Endothelial cell of umbilical vein (primary cell): ENCODE measurements around the gene RFX7. TPM values are rescaled to one million over a fixed set of nuclear protein-coding genes. Genes with fewer than 3 reads are reported as not detected.

Experiments used
- BruUV-seq: library from RNA; stranded (reverse); fragments of 400-500 nt; replicated peaks from 2 replicates; lab custom pipeline; 2021; lab: Mats Ljungman, UMichigan
- CTCF ChIA-PET: fragments of 300-600, 350-600 bp; sonication (Branson Sonifier 250); formaldehyde crosslinking; loops from one replicate; lab custom pipeline; 2021; ENCODE audit warnings: antibody characterized with exemption, inconsistent platforms; lab: Charles Lee
- POLR2A ChIA-PET: fragments of 300-600, 350-600 bp; sonication (Branson Sonifier 250); formaldehyde crosslinking; loops from one replicate; lab custom pipeline; 2021; ENCODE audit warnings: antibody characterized with exemption, inconsistent platforms; lab: Charles Lee
- DNase-seq: peaks from one replicate; pipeline ENCODE4 v3.0.0-alpha.2; 2011; ENCODE audit warnings: low read depth, low spot score
- FAIRE-seq: peaks from 2 replicates; lab custom pipeline; 2011; peaks lifted over from hg19 to GRCh38; lab: Jason Lieb, UNC
- H2AFZ ChIP-seq: 2 replicates; pipeline ENCODE4 v1.6.0; 2012; ENCODE audit warnings: low read depth, low read length, control low read depth, inconsistent platforms
- H3K27ac ChIP-seq: 2 replicates; pipeline ENCODE4 v1.5.1; 2011; ENCODE audit warnings: low read depth, mild to moderate bottlenecking, control low read depth, low read length, moderate library complexity; ENCODE audit not compliant: insufficient read depth
- H3K27me3 ChIP-seq, 2 experiments: 2 replicates each; pipeline versions ENCODE4 v1.6.0 to v1.6.1; 2011; ENCODE audit warnings: low read length in 2 of 2, mixed read lengths in 1 of 2; ENCODE audit not compliant: control insufficient read depth in 2 of 2, insufficient read depth in 2 of 2
- H3K36me3 ChIP-seq, 2 experiments: 2 replicates in 1 of 2; 3 replicates in 1 of 2; pipeline ENCODE4 v1.5.1; 2011; ENCODE audit warnings: low read length in 2 of 2, mild to moderate bottlenecking in 1 of 2, moderate library complexity in 1 of 2; ENCODE audit not compliant: control insufficient read depth in 2 of 2, insufficient read depth in 2 of 2; ENCODE audit errors: extremely low read depth in 1 of 2
- H3K4me1 ChIP-seq: 3 replicates; pipeline ENCODE4 v1.5.1; 2011; ENCODE audit warnings: mild to moderate bottlenecking, low read length; ENCODE audit not compliant: control insufficient read depth, insufficient read depth; ENCODE audit errors: extremely low read depth
- H3K4me2 ChIP-seq: 2 replicates; pipeline ENCODE4 v1.6.1; 2011; ENCODE audit warnings: low read length, control low read depth, mixed read lengths; ENCODE audit not compliant: insufficient read depth
- H3K4me3 ChIP-seq, 3 experiments: fragments of 200-600 bp in 1 of 3; sonication (generic), shearing (Covaris generic) in 1 of 3; replicated peaks in 1 of 3; 2 replicates each; pipeline ENCODE4 v1.5.1; 2011 to 2016; ENCODE audit warnings: control low read depth in 3 of 3, low read length in 3 of 3, mild to moderate bottlenecking in 2 of 3, inconsistent platforms in 1 of 3, low read depth in 1 of 3, moderate library complexity in 1 of 3; ENCODE audit not compliant: insufficient read depth in 1 of 3
- H3K79me2 ChIP-seq: 2 replicates; pipeline ENCODE4 v1.6.0; 2012; ENCODE audit warnings: low read length, inconsistent platforms; ENCODE audit not compliant: control insufficient read depth, insufficient read depth
- H3K9ac ChIP-seq: replicated peaks from 2 replicates; pipeline ENCODE3; 2011; ENCODE audit warnings: low read length, control low read depth; ENCODE audit not compliant: insufficient read depth; ENCODE audit errors: extremely low read depth
- H3K9me1 ChIP-seq: replicated peaks from 3 replicates; pipeline ENCODE4 v1.6.0; 2011; ENCODE audit warnings: mild to moderate bottlenecking, low read length; ENCODE audit not compliant: control insufficient read depth, insufficient read depth; ENCODE audit errors: extremely low read depth
- H3K9me3 ChIP-seq: replicated peaks from 2 replicates; pipeline ENCODE4 v1.5.1; 2012; ENCODE audit warnings: low read length, inconsistent platforms; ENCODE audit not compliant: control insufficient read depth, insufficient read depth
- H4K20me1 ChIP-seq: replicated peaks from 2 replicates; pipeline ENCODE3; 2011; ENCODE audit warnings: mild to moderate bottlenecking, low read length; ENCODE audit not compliant: control insufficient read depth, insufficient read depth; ENCODE audit errors: extremely low read depth
- EZH2 ChIP-seq: IDR thresholded peaks from 2 replicates; pipeline ENCODE4 v1.6.1; 2012; ENCODE audit warnings: borderline replicate concordance, low read depth, mild to moderate bottlenecking, moderate library complexity, low read length, inconsistent platforms; ENCODE audit not compliant: severe bottlenecking
- FOS ChIP-seq: IDR thresholded peaks from 2 replicates; pipeline ENCODE4 v1.6.1; 2011; ENCODE audit warnings: mild to moderate bottlenecking, low read length, moderate library complexity, borderline replicate concordance; ENCODE audit not compliant: insufficient read depth
- GATA2 ChIP-seq: IDR thresholded peaks from 2 replicates; pipeline ENCODE4 v1.7.0; 2011; ENCODE audit warnings: low read depth, mild to moderate bottlenecking, moderate library complexity, mixed read lengths, low read length; ENCODE audit not compliant: insufficient read length, insufficient read depth
- JUN ChIP-seq: IDR thresholded peaks from 2 replicates; pipeline ENCODE4 v1.6.1; 2011; ENCODE audit warnings: borderline replicate concordance, low read depth; ENCODE audit not compliant: insufficient read length, insufficient read depth
- MYC ChIP-seq: IDR thresholded peaks from one replicate; pipeline ENCODE4 v1.6.1; 2011; ENCODE audit warnings: mild to moderate bottlenecking, low read depth, low read length
- POLR2A ChIP-seq: IDR thresholded peaks from 2 replicates; pipeline ENCODE4 v1.6.1; 2012; ENCODE audit warnings: low read depth, mild to moderate bottlenecking, control low read depth, low read length
- POLR2AphosphoS5 ChIP-seq: IDR thresholded peaks from 2 replicates; pipeline ENCODE4 v1.6.1; 2012; ENCODE audit warnings: low read depth, mild to moderate bottlenecking, control low read depth, low read length, moderate library complexity; ENCODE audit not compliant: insufficient read depth
- dilution Hi-C: fragments of 300-500 bp; cut with MboI; formaldehyde crosslinking; loops from one replicate; pipeline ENCODE4 v1.15.0; 2019; ENCODE audit warnings: low sequenced_read_pairs; ENCODE audit not compliant: extremely low pct_ligation_motif_present
- intact Hi-C: fragments of 100-400 bp; cut with micrococcal nuclease; formaldehyde crosslinking; loops from one replicate; pipeline ENCODE4 v1.10.0; 2022
- polyA plus RNA-seq, 4 experiments: library from polyadenylated mRNA; depleted of rRNA in 3 of 4; stranded (reverse) in 3 of 4; unstranded in 1 of 4; fragments of >200 nt; gene quantifications; 2 replicates each; pipeline versions ENCODE4 v1.2.1 to v1.2.3, GENCODE V29; 2011 to 2012; ENCODE audit warnings: missing spikeins in 1 of 4
- total RNA-seq: library from RNA; stranded (reverse); gene quantifications from 2 replicates; pipeline ENCODE4 v1.2.3, GENCODE V29; 2021
- TF ChIP-seq, protein P1 (sequence below): IDR thresholded peaks from 2 replicates; pipeline ENCODE4 v1.6.1; 2011; ENCODE audit not compliant: insufficient read depth, insufficient read length
- TF ChIP-seq, protein P2 (sequence below), 2 donors: IDR thresholded peaks; 1 replicate in 1 of 2; 2 replicates in 1 of 2; pipeline ENCODE4 v1.5.1; 2011; ENCODE audit warnings: low read length in 2 of 2, mild to moderate bottlenecking in 2 of 2, moderate library complexity in 2 of 2, control low read depth in 1 of 2, inconsistent platforms in 1 of 2, low read depth in 1 of 2; ENCODE audit not compliant: insufficient read depth in 1 of 2; ENCODE audit errors: extremely low read depth in 1 of 2

Gene RFX7
- total and polyA plus RNA-seq, 2 donors (not counting 3 experiments of a cell fraction or from before 2014, with no cell fraction given): 6.3 to 23.0 TPM

DNA sequence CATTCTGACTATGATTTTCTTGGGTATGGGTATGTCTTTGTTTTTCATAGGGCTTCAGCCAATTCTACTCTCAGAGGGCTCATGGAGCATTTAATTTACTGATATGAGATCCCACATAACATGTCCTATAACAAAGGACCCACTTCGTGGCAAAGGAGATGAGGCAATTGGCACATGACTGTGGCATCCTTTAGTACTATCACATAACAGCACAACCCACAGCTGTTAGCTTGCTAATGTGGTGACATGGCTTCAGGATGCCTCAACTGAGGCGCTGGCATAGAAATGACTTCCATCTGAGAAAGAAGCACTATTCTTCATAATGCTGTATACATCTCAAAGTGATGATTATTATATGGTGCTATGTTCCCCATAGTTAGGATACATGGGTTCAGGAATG is 48.1 kb upstream of the RFX7 start:
- POLR2A ChIA-PET: no interaction called here
- Histone ChIP-seq H3K27ac (no peak overlapping the region), H3K36me3 (no peaks in the 10 kb centered on the region), H3K4me3 (no peak overlapping the region), H3K4me2 (no peak overlapping the region), H2AFZ (no peak overlapping the region), H3K79me2 (no peaks in the 10 kb centered on the region), H3K9me1 (no peaks in the 10 kb centered on the region), H4K20me1 (no peaks in the 10 kb centered on the region), H3K4me1 (no peaks in the 10 kb centered on the region), H3K9me3 (no peaks in the 10 kb centered on the region), H3K27me3 (no peaks in the 10 kb centered on the region), H3K9ac (no peak overlapping the region)
- intact Hi-C loops (no loop called here), dilution Hi-C loops (no loop called here)
- FAIRE-seq: no peak
- TF ChIP-seq POLR2A: no peak
- DNase-seq: no peak
- CTCF ChIA-PET: no interaction called here
- no TSS peak for BruUV-seq

DNA sequence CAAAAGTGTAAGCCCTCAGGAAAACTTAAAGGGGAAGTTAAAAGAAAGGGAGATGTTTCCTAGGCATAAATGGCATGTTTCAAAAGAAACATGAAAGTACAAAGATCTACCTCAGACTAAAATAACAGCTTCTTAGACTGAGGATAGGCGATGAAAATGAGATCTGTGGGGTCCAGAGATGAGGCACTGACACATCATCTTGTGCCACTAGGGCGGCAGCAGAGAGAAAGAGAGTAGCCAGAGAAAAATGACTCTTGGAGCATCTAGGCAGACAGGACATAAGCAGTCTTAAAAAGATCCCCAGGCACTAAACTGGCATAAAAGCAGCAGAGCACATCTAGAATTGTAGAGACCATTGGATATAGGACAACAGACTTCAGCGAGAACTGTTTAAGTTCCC is 42.5 kb upstream of the RFX7 start:
- H4K20me1 ChIP-seq: no peaks in the 10 kb centered on the region
- FAIRE-seq (no peak), DNase-seq (no peak)
- TF ChIP-seq GATA2 (no peak), JUN (no peak), EZH2 (no peak), FOS (no peak), MYC (no peak), POLR2AphosphoS5 (no peak)
- TF ChIP-seq, protein P1, sequence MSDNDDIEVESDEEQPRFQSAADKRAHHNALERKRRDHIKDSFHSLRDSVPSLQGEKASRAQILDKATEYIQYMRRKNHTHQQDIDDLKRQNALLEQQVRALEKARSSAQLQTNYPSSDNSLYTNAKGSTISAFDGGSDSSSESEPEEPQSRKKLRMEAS: no peak
- TF ChIP-seq, protein P2, sequence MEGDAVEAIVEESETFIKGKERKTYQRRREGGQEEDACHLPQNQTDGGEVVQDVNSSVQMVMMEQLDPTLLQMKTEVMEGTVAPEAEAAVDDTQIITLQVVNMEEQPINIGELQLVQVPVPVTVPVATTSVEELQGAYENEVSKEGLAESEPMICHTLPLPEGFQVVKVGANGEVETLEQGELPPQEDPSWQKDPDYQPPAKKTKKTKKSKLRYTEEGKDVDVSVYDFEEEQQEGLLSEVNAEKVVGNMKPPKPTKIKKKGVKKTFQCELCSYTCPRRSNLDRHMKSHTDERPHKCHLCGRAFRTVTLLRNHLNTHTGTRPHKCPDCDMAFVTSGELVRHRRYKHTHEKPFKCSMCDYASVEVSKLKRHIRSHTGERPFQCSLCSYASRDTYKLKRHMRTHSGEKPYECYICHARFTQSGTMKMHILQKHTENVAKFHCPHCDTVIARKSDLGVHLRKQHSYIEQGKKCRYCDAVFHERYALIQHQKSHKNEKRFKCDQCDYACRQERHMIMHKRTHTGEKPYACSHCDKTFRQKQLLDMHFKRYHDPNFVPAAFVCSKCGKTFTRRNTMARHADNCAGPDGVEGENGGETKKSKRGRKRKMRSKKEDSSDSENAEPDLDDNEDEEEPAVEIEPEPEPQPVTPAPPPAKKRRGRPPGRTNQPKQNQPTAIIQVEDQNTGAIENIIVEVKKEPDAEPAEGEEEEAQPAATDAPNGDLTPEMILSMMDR (IDR thresholded peaks at IDR 0.05; ENCODE audit: extremely low read depth in 1 of 2, insufficient read depth in 1 of 2, low read depth in 1 of 2, low read length in 2 of 2): no peak
- H3K4me3 ChIP-seq: no peak overlapping the region
- H3K9me1 ChIP-seq: no peaks in the 10 kb centered on the region
- CTCF ChIA-PET: interaction anchor here (1.0 kb wide), 1 partner anchor 9 kb away, joined by 3 read pairs; no protein-coding TSS in a partner anchor
- peaks cover 0 to 2% of the 10 kb centered on the region in 2 experiments for H3K27me3 ChIP-seq
- H3K27ac ChIP-seq: no peak overlapping the region
- no peak overlapping the region for H2AFZ ChIP-seq
- no peaks in the 10 kb centered on the region for H3K36me3 ChIP-seq
- POLR2A ChIA-PET: no interaction called here
- dilution Hi-C loops (no loop called here), intact Hi-C loops (no loop called here)
- no peak overlapping the region for H3K9ac ChIP-seq
- no peak overlapping the region for H3K4me2 ChIP-seq
- no peaks in the 10 kb centered on the region for H3K9me3 ChIP-seq
- no peaks in the 10 kb centered on the region for H3K79me2 ChIP-seq
- no TSS peak for BruUV-seq
- H3K4me1 ChIP-seq: no peaks in the 10 kb centered on the region
